CD4-positive, alpha-beta T cell treated with Interferon gamma for 1 hour (primary cell): ENCODE measurements around the gene CXCL11.
A peak's percentile ranks its signal among the peaks of the same experiment; 100 is the strongest.
"Not testable (repeated sequence)": the region's sequence is repeated elsewhere in the genome, so short reads cannot be mapped to it uniquely, and the experiment has no call there.

Experiments
- DNase-seq: peaks from one replicate; pipeline ENCODE4 v3.0.0-alpha.2; 2020

CXCL11 gene

GRCh38 chr4:76035799-76036380 lies at the start of gene CXCL11:
Gene CXCL11 (minus strand): TSS chr4:76036070. CDS start chr4:76035987, 83 bp downstream.
- no peak for DNase-seq

- no peak for DNase-seq
These were observed 48.7 kb upstream of the CXCL11 start for GRCh38 chr4:76084542-76084941.

GRCh38 chr4:76083386-76083988 lies 47.6 kb upstream of the CXCL11 start:
- no peak for DNase-seq

DNA sequence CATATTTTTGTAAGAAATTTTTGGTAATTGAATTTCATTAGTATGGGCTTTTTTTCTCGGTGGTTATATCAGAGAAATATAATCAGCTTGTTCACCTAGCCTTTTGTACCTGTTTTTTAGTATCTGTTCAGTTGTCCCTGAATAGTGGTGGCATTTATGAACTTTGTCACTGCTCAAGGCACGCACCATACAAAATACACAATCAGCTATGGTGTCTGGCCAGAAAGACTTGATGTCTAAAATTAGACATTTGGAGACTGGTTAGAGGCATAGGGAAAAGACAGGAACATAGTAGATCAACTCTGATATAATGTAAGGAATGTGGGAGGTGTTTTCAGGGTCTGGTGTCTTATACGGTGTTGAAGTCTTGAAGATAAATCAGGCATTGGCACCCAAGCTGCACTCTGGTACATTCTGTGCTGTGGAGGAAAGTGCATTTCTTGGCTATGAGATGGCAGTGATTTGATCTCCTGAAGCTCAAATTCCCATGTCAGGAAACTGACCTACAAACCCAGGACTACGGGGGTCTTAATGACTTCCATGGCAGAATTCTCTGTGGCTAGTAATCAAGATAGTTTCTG lies 42.3 kb upstream of the CXCL11 start:
- no peak for DNase-seq

- no peak for DNase-seq
These were observed 39.2 kb upstream of the CXCL11 start for GRCh38 chr4:76074993-76075600.

DNA sequence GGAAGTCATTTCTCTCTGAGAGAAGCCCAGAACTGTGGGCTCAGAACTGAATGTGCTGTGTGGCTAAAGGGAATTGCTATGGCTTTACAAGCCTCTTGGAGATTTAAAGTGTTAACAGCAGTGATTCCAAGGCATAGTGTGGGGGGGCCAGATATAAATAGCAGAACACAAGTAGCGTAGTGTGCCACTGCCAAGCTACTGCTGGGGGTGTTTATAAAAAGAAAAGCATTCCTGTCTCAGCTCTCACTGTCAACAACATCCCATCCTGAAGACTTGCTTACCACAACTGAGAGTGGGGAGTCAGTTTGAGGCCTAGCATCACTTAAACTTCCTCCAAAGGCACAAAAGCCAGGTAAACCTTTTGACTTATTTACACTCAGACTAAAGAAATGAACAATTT lies 38.6 kb upstream of the CXCL11 start, which contains the start of gene ART3:
Gene ART3, plus strand, starts transcription at position 242 of the 400 bp plus-strand sequence. CDS start 1,181 bp downstream, outside the sequence.
- no peak for DNase-seq

GRCh38 chr4:76072760-76073159 lies 36.9 kb upstream of the CXCL11 start:
- DNase-seq = no peak

DNA sequence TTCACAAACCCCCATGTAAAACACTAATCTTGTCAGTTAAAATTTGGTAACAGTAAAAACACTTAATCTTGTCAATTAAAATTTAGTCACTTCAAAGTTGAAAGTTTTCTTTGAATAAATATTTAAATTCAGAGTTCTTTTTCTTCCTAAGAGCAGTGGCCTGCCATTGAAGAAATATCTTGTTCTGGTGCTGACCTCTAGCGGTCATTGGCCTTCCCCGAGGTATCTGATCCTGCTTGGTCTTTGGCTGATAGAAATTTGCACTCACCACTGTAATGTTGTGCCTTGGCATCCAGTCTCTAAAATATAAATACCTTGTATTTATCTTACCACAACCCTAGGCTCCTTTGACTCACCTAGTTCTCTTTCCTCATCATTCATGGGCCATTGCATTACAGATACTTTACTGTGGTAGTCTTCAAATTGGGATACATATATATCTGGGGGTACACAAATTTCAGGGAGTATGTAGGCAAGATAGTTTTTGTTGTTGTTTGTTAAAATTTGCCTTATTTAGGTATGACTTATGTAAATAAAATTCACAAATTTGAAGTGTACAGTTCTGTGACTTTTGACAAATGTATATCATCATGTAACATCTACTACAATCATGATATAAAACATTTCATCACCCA lies 31.9 kb upstream of the CXCL11 start:
- DNase-seq = peak; percentile 56

- DNase-seq = no peak
These were observed 30.7 kb upstream of the CXCL11 start for GRCh38 chr4:76066546-76066945.

DNA sequence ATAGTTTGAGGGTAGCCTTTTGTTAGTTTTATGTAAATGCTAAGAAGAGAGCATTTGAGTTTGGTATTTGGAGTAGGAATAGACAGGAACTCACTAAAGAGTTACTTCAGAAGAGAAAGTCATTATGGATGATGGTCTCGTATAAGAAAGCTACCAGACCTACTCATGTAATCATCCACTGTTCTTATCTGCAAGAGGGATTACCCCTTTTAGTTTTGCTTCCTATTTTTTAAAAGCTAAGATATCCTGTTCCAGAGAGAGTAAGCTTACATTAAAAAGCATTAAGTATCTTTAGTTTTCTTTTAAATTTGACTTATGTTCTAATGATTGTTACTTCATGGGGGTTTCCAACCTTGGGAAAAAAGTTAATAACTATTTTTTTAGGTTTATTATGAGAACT lies 26.1 kb upstream of the CXCL11 start:
- no peak for DNase-seq

- DNase-seq = no peak
These were observed 25.6 kb upstream of the CXCL11 start for GRCh38 chr4:76061421-76061820.

DNA sequence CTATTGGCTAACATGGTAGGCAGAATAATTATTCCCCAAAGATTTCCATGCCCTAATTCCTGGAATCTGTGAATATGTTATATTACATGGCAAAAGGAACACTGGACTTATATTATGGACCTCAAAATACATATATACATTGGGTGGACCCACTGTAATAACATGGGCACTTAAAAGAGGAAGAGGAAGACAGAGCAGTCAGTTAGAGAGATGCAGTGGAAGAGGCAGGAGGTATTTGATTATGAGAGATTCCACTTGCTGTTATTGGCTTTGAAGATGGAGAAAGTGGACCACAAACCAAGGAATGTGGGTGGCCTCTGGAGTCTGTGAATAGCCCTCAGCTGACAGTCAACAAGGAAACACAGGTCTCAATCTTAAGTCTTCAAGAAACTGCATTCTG lies 24.6 kb upstream of the CXCL11 start:
- no peak for DNase-seq

- no peak for DNase-seq
These were observed 23.9 kb upstream of the CXCL11 start for GRCh38 chr4:76059750-76060149.

GRCh38 chr4:76058888-76059426 lies 23.1 kb upstream of the CXCL11 start:
- no peak for DNase-seq

DNA sequence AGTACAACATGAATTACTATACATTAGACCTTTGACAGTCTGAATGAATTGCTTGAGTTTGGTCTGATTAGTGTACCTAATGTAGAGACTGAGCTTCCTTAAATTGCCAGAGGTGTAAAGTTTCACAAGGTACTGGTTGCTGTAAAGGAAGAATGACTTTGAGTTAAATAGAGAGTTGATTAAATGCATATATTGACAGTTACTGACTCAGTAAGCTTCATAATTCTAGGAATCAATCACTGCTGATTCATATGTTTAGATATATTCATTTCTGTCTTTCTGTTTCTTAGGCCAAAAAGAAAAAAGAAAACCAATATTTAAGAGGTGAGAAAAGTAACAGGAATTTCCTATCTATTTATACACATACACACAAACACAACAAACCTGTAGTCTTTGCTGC lies 22.4 kb upstream of the CXCL11 start:
- no peak for DNase-seq

GRCh38 chr4:76055421-76055820 lies 19.6 kb upstream of the CXCL11 start:
- DNase-seq = no peak

- DNase-seq = no peak
These were observed 19.1 kb upstream of the CXCL11 start for GRCh38 chr4:76055016-76055415.

DNA sequence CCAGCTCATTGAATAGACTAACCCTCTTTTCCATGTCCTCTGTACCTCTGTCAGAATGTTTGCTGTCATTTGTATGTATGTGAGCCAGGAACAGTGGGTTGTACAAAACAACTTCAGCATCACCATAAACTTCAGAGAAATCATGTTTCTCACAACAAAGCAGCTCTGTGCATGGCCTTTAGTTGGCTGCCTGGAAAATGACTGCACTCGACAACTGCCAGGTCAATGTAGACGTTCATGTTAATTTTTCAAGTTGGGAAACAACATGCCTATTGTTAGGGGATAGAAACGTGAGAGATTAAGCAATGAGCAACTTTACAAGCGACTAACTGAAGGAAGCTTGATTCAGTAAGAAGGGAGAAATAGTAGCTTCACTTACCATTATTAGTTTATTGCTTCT lies 17.9 kb upstream of the CXCL11 start:
- DNase-seq = no peak

DNA sequence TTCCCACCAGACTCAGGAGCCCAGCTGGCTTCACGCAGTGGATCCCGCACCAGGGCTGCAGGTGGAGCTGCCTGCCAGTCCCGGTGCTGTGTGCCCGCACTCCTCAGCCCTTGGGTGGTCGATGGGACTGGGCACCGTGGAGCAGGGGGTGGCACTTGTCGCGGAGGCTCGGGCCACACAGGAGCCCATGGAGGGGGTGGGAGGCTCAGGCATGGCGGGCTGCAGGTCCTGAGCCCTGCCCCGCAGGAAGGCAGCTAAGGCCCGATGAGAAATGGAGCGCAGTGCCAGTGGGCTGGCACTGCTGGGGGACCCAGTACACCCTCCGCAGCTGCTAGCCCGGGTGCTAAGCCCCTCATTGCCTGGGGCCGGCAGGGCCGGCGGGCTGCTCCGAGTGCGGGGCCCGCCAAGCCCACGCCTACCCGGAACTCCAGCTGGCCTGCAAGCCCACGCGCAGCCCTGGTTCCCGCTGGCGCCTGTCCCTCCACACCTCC lies 14.7 kb upstream of the CXCL11 start:
- DNase-seq = not testable (repeated sequence)

- DNase-seq = not testable (repeated sequence)
These were observed 14.1 kb upstream of the CXCL11 start for GRCh38 chr4:76049860-76050416.

DNA sequence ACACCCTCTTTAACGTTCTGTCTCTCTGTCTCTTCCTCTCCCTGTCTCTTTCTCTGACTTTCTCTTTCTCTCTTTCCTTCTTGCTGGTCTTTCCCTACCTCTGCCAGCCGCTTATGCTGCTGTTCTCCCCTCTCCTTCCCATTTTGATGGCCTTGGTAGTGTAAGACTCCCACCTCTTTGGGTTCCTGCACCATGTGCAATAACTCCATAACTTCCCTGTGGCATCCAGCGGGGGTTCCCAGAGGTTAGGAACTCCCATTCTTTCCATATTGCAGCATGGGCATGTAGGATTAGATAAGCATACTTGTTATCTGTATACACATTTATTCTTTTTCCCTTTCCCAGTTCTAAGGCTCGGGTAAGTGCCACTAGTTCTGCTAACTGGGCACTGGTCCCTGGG lies 8.8 kb upstream of the CXCL11 start:
- not testable (repeated sequence) for DNase-seq

DNA sequence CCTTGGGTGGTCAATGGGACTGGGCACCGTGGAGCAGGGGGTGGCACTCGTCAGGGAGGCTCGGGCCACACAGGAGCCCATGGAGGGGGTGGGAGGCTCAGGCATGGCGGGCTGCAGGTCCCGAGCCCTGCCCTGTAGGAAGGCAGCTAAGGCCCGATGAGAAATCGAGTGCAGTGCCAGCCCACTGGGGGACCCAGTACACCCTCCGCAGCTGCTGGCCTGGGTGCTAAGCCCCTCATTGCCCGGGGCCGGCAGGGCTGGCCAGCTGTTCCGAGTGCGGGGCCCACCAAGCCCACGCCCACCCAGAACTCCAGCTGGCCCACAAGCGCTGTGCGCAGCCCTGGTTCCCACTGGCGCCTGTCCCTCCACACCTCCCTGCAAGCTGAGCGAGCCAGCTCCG lies 7.4 kb upstream of the CXCL11 start:
- not testable (repeated sequence) for DNase-seq
